Loucy (cell line): ENCODE measurements around the gene C3orf62.

ENCODE experiments used
- H2AFZ ChIP-seq: fragments of 200-600 bp; sonication (generic); 2 replicates; pipeline ENCODE4 v1.6.0; 2016; ENCODE audit warnings: antibody characterized with exemption, mild to moderate bottlenecking, low read length, moderate library complexity
- H3F3A ChIP-seq: fragments of 200-600 bp; 2 replicates; pipeline ENCODE4 v1.6.0; 2016; ENCODE audit warnings: antibody characterized with exemption, low read depth, mild to moderate bottlenecking
- H3K27me3 ChIP-seq: fragments of 200-600 bp; sonication (generic); 2 replicates; pipeline ENCODE4 v1.6.1; 2014; ENCODE audit warnings: low read length, mild to moderate bottlenecking; ENCODE audit not compliant: insufficient read depth, poor library complexity, severe bottlenecking
- H3K36me3 ChIP-seq: fragments of 200-600 bp; sonication (generic); 2 replicates; pipeline ENCODE4 v1.6.1; 2016; ENCODE audit warnings: low read length; ENCODE audit not compliant: insufficient read depth
- H3K4me1 ChIP-seq: fragments of 200-600 bp; sonication (generic); 2 replicates; pipeline ENCODE4 v1.5.1; 2014; ENCODE audit warnings: low read length, mild to moderate bottlenecking; ENCODE audit not compliant: insufficient read depth, poor library complexity, severe bottlenecking
- H3K4me2 ChIP-seq: fragments of 200-600 bp; sonication (generic); 2 replicates; pipeline ENCODE4 v1.6.0; 2014; ENCODE audit warnings: antibody characterized with exemption, low read length, low read depth, mild to moderate bottlenecking; ENCODE audit not compliant: poor library complexity, severe bottlenecking
- H3K4me3 ChIP-seq: fragments of 200-600 bp; sonication (generic); 2 replicates; pipeline ENCODE4 v1.5.1; 2014; ENCODE audit warnings: low read length, mild to moderate bottlenecking, mixed read lengths; ENCODE audit not compliant: poor library complexity, severe bottlenecking
- H3K79me2 ChIP-seq: fragments of 200-600 bp; sonication (generic); 2 replicates; pipeline ENCODE4 v1.6.1; 2014; ENCODE audit warnings: low read length; ENCODE audit not compliant: insufficient read depth
- H3K9ac ChIP-seq: fragments of 200-600 bp; sonication (generic); 2 replicates; pipeline ENCODE4 v1.6.0; 2014; ENCODE audit warnings: mild to moderate bottlenecking, low read depth, low read length, moderate library complexity; ENCODE audit not compliant: poor library complexity, severe bottlenecking
- H3K9me2 ChIP-seq: fragments of 200-600 bp; sonication (generic); replicated peaks from 2 replicates; pipeline ENCODE4 v1.6.1; 2016; ENCODE audit warnings: low read depth, low read length, mixed read lengths
- H3K9me3 ChIP-seq: fragments of 200-600 bp; sonication (generic); 2 replicates; pipeline ENCODE4 v1.6.1; 2014; ENCODE audit warnings: mild to moderate bottlenecking, antibody characterized with exemption, low read length, low read depth; ENCODE audit not compliant: insufficient read depth
- H4K20me1 ChIP-seq: fragments of 200-600 bp; sonication (generic); 2 replicates; pipeline ENCODE4 v1.6.0; 2014; ENCODE audit warnings: antibody characterized with exemption, low read length, mild to moderate bottlenecking; ENCODE audit not compliant: insufficient read depth, poor library complexity, severe bottlenecking
- CTCF ChIP-seq: fragments of 200-600 bp; sonication (generic); conservative IDR thresholded peaks from 2 replicates; pipeline ENCODE4 v1.5.1; 2014; ENCODE audit warnings: mild to moderate bottlenecking, antibody characterized with exemption, low read length
- EZH2phosphoT487 ChIP-seq: fragments of 200-600 bp; IDR thresholded peaks from 2 replicates; pipeline ENCODE4 v1.6.1; 2018; ENCODE audit warnings: antibody characterized with exemption, mild to moderate bottlenecking, moderate library complexity, borderline replicate concordance

Gene C3orf62

DNA sequence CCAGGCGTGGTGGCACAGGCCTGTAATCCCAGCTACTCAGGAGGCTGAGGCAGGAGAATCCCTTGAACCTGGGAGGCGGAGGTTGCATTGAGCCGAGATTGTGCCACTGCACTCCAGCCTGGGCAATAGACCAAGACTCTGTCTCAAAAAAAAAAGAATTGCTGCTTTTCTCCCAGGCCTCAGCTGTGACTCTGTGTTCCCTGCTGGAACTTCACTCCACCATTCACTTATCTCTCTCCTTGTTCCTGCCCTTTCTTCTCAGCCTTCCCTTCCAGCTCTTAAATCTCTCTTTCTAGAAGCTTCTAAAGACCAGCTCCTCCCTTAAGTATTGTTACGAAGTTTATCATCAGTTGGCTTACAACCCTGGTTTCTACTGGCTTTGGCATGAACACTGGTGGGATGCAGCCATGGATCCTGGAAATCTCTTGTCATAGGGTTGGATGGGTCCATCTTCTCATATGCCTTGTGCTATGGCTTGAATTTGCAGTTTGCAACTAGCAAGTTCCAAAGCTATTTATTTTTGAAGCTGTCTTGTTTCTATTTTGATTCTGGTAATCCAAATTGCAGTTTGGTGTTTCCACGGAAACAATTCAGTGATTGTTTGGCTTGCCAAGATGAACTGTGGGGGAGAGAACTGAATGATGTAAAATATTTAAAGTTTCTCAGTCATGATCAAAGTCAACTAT, 10.5 kb downstream of the C3orf62 start:
- H3K27me3 ChIP-seq = no peaks in the 10 kb centered on the region
- no peak overlapping the region for H2AFZ ChIP-seq
- no peak overlapping the region for H3K9ac ChIP-seq
- H3F3A ChIP-seq = no peaks in the 10 kb centered on the region
- no peak overlapping the region for H3K4me2 ChIP-seq
- TF ChIP-seq CTCF (no peak), EZH2phosphoT487 (no peak)
- H3K4me1 ChIP-seq = no peaks in the 10 kb centered on the region
- no peak overlapping the region for H3K4me3 ChIP-seq
- no peaks in the 10 kb centered on the region for H3K9me2 ChIP-seq
- H4K20me1 ChIP-seq = no peaks in the 10 kb centered on the region
- H3K9me3 ChIP-seq = no peaks in the 10 kb centered on the region
- H3K36me3 ChIP-seq = no peaks in the 10 kb centered on the region; the same call in 1 of the 2 replicates
- H3K79me2 ChIP-seq = no peaks in the 10 kb centered on the region

- Histone ChIP-seq H2AFZ (no peak overlapping the region), H3F3A (no peaks in the 10 kb centered on the region), H3K4me3 (no peak overlapping the region), H3K9ac (no peak overlapping the region), H3K4me2 (no peak overlapping the region), H4K20me1 (no peaks in the 10 kb centered on the region), H3K36me3 (no peaks in the 10 kb centered on the region), H3K79me2 (no peaks in the 10 kb centered on the region), H3K27me3 (no peaks in the 10 kb centered on the region), H3K9me3 (no peaks in the 10 kb centered on the region), H3K4me1 (no peaks in the 10 kb centered on the region), H3K9me2 (no peaks in the 10 kb centered on the region)
- TF ChIP-seq CTCF (no peak), EZH2phosphoT487 (no peak)
Observed at GRCh38 chr3:49265661-49266386, 11.2 kb downstream of the C3orf62 start.

- Histone ChIP-seq H3K79me2 (no peaks in the 10 kb centered on the region), H3K4me3 (no peak overlapping the region), H3K36me3 (no peaks in the 10 kb centered on the region), H3K9me2 (no peaks in the 10 kb centered on the region), H3K9me3 (no peaks in the 10 kb centered on the region), H3K4me2 (no peak overlapping the region), H4K20me1 (no peaks in the 10 kb centered on the region), H3K27me3 (no peaks in the 10 kb centered on the region), H2AFZ (no peak overlapping the region), H3F3A (no peaks in the 10 kb centered on the region), H3K4me1 (no peaks in the 10 kb centered on the region), H3K9ac (no peak overlapping the region)
- TF ChIP-seq CTCF = no peak
- no peak for TF ChIP-seq EZH2phosphoT487
Observed at GRCh38 chr3:49263159-49263889, 13.7 kb downstream of the C3orf62 start.
